K562 (cell line): ENCODE data around the gene C16orf92. TPM values are rescaled to one million over a fixed set of nuclear protein-coding genes. Genes with fewer than 3 reads are reported as not detected.

Source experiments
- CBX8 ChIP-seq: fragments of 200-600 bp; sonication (generic); IDR thresholded peaks from 2 replicates; pipeline ENCODE4 v1.6.1; 2012; ENCODE audit warnings: borderline replicate concordance, mixed run types, low read depth, mild to moderate bottlenecking, moderate library complexity, mixed read lengths, low read length, control low read depth, inconsistent platforms; ENCODE audit not compliant: poor library complexity, severe bottlenecking; ENCODE audit errors: extremely low read depth
- CCNT2 ChIP-seq: IDR thresholded peaks from 2 replicates; pipeline ENCODE4 v1.6.1; 2011; ENCODE audit warnings: borderline replicate concordance, low read depth, mild to moderate bottlenecking, moderate library complexity, mixed read lengths, low read length; ENCODE audit not compliant: insufficient read length; ENCODE audit errors: extremely low read depth
- ELF2 ChIP-seq: fragments of 250-450 bp; sonication (Bioruptor Pico); IDR thresholded peaks from 2 replicates; pipeline ENCODE4 v1.5.0; 2021; ENCODE audit warnings: mild to moderate bottlenecking
- EP400 ChIP-seq: fragments of 450-650 bp; IDR thresholded peaks from 2 replicates; pipeline ENCODE4 v1.6.1; 2017; ENCODE audit warnings: antibody characterized with exemption, mild to moderate bottlenecking, moderate library complexity
- EZH2 ChIP-seq: IDR thresholded peaks from 2 replicates; pipeline ENCODE4 v1.6.1; 2012; ENCODE audit warnings: low read depth, mild to moderate bottlenecking, inconsistent platforms, low read length, borderline replicate concordance
- HDAC2 ChIP-seq: fragments of 450-650 bp; IDR thresholded peaks from 2 replicates; pipeline ENCODE4 v1.6.1; 2016; ENCODE audit warnings: mild to moderate bottlenecking
- IFI16 ChIP-seq: fragments of 250-450 bp; sonication (Bioruptor Pico); IDR thresholded peaks from 2 replicates; pipeline ENCODE4 v2.1.2; 2022; ENCODE audit warnings: mild to moderate bottlenecking, inconsistent platforms
- KLF13 ChIP-seq: fragments of 450-650 bp; IDR thresholded peaks from 2 replicates; pipeline ENCODE4 v1.6.1; 2016; ENCODE audit warnings: missing genetic modification characterization, low read depth, mild to moderate bottlenecking, missing compliant biosample characterization, moderate library complexity, borderline replicate concordance
- LARP7 ChIP-seq: fragments of 450-650 bp; IDR thresholded peaks from 2 replicates; pipeline ENCODE4 v1.6.1; 2016
- MCM2 ChIP-seq: fragments of 450-650 bp; IDR thresholded peaks from 2 replicates; pipeline ENCODE4 v1.6.1; 2017; ENCODE audit warnings: low read depth, mild to moderate bottlenecking
- MIER1 ChIP-seq: fragments of 450-650 bp; IDR thresholded peaks from 2 replicates; pipeline ENCODE4 v1.6.1; 2016; ENCODE audit warnings: antibody characterized with exemption, mild to moderate bottlenecking, low read depth
- PCBP2 ChIP-seq: fragments of 200-400 bp; formaldehyde crosslinking; IDR thresholded peaks from 2 replicates; pipeline ENCODE4 v1.6.1; 2018; ENCODE audit warnings: low read length, low read depth, mild to moderate bottlenecking, moderate library complexity; ENCODE audit not compliant: poor library complexity, severe bottlenecking
- PRPF4 ChIP-seq: fragments of 200-400 bp; formaldehyde crosslinking; IDR thresholded peaks from one replicate; pipeline ENCODE4 v1.6.1; 2017; ENCODE audit warnings: low read length, low read depth, mild to moderate bottlenecking; ENCODE audit not compliant: insufficient read depth, poor library complexity, severe bottlenecking
- RAD21 ChIP-seq, 2 experiments: fragments of 250-450 bp in 1 of 2; fragments of 450-650 bp in 1 of 2; sonication (Bioruptor Pico) in 1 of 2; formaldehyde crosslinking in 1 of 2; IDR thresholded peaks in 1 of 2; conservative IDR thresholded peaks in 1 of 2; 2 replicates each; pipeline versions ENCODE4 v1.4.0 to v1.8.0; 2020 to 2022; ENCODE audit warnings: mild to moderate bottlenecking in 2 of 2, moderate library complexity in 1 of 2
- RBFOX2 ChIP-seq: fragments of 200-400 bp; formaldehyde crosslinking; IDR thresholded peaks from 2 replicates; pipeline ENCODE4 v1.6.1; 2017; ENCODE audit warnings: low read depth, mild to moderate bottlenecking, low read length, moderate library complexity
- SIN3A ChIP-seq, 2 experiments: fragments of 150-350 bp in 1 of 2; IDR thresholded peaks; 2 replicates each; pipeline ENCODE4 v1.6.1; 2011 to 2016; ENCODE audit warnings: borderline replicate concordance in 2 of 2, low read depth in 2 of 2, low read length in 2 of 2, mild to moderate bottlenecking in 2 of 2, moderate library complexity in 2 of 2; ENCODE audit not compliant: control insufficient read depth in 1 of 2
- SNIP1 ChIP-seq: fragments of 450-650 bp; IDR thresholded peaks from 2 replicates; pipeline ENCODE4 v1.7.1; 2017; ENCODE audit warnings: low read depth, mild to moderate bottlenecking
- STAT5A ChIP-seq: IDR thresholded peaks from 2 replicates; pipeline ENCODE4 v1.6.1; 2012; ENCODE audit warnings: low read length, inconsistent platforms, borderline replicate concordance
- YY1 ChIP-seq, 3 experiments: IDR thresholded peaks; 2 replicates each; pipeline ENCODE4 v1.6.1; 2011; ENCODE audit warnings: low read length in 2 of 3, mild to moderate bottlenecking in 2 of 3, moderate library complexity in 2 of 3, borderline replicate concordance in 1 of 3, control low read depth in 1 of 3, low read depth in 1 of 3; ENCODE audit not compliant: insufficient read depth in 3 of 3, insufficient replicate concordance in 2 of 3, control insufficient read depth in 1 of 3, insufficient read length in 1 of 3; ENCODE audit errors: extremely low read depth in 1 of 3
- ZNF239 ChIP-seq: fragments of 250-450 bp; sonication (Bioruptor Pico); IDR thresholded peaks from 2 replicates; pipeline ENCODE4 v1.4.0; 2020; ENCODE audit warnings: mild to moderate bottlenecking
- ZNF3 ChIP-seq: fragments of 250-450 bp; sonication (Bioruptor Pico); IDR thresholded peaks from 2 replicates; pipeline ENCODE4 v1.5.0; 2021; ENCODE audit warnings: mild to moderate bottlenecking, moderate library complexity
- ZNF445 ChIP-seq: fragments of 250-450 bp; sonication (Bioruptor Pico); IDR thresholded peaks from 2 replicates; pipeline ENCODE4 v1.4.0; 2020; ENCODE audit warnings: low read depth, mild to moderate bottlenecking, moderate library complexity
- ZNF764 ChIP-seq: fragments of 250-450 bp; sonication (Bioruptor Pico); IDR thresholded peaks from 2 replicates; pipeline ENCODE4 v1.4.0; 2020; ENCODE audit warnings: low read depth, mild to moderate bottlenecking, moderate library complexity
- polyA plus RNA-seq, 8 experiments: library from polyadenylated mRNA; depleted of rRNA in 4 of 8; stranded (reverse) in 5 of 8; unstranded in 3 of 8; fragments of >200 nt; fragmentation: Nextera tagmentation in 2 of 8; fragmentation: Illumina TruSeq in 1 of 8; extraction: Ambion mirVana in 2 of 8; extraction: Trizol in 1 of 8; gene quantifications; 2 replicates each; pipeline versions ENCODE4 v1.2.1 to v1.2.3, GENCODE V29; 2011 to 2014; ENCODE audit warnings: inconsistent platforms in 1 of 8, missing spikeins in 1 of 8
- total RNA-seq, 7 experiments: library from RNA; depleted of rRNA in 6 of 7; stranded (reverse); fragments of >200 nt in 6 of 7; fragmentation: Illumina TruSeq in 2 of 7; extraction: Trizol in 2 of 7; gene quantifications; 2 replicates each; pipeline versions ENCODE4 v1.2.1 to v1.2.3, GENCODE V29; 2011 to 2021; ENCODE audit warnings: low replicate concordance in 1 of 7
- TF ChIP-seq, protein P1 (sequence below), 3 experiments: fragments of 200-800 bp in 1 of 3; sonication (Bioruptor generic) in 1 of 3; sonication (generic) in 1 of 3; formaldehyde crosslinking in 1 of 3; IDR thresholded peaks; 2 replicates each; pipeline versions ENCODE4 v1.6.1 to v1.8.0; 2016 to 2022; ENCODE audit warnings: mild to moderate bottlenecking in 2 of 3, missing compliant biosample characterization in 2 of 3, missing genetic modification characterization in 2 of 3, missing genetic modification reagents in 1 of 3
- TF ChIP-seq, protein P2 (sequence below): sonication (generic); formaldehyde crosslinking; IDR thresholded peaks from 2 replicates; pipeline ENCODE4 v1.5.0; 2020; ENCODE audit warnings: missing genetic modification reagents

C16orf92 gene
- total and polyA plus RNA-seq, 9 of the 15 experiments (the other 6 are each of a cell fraction or from before 2014, with no cell fraction given): not detected

DNA sequence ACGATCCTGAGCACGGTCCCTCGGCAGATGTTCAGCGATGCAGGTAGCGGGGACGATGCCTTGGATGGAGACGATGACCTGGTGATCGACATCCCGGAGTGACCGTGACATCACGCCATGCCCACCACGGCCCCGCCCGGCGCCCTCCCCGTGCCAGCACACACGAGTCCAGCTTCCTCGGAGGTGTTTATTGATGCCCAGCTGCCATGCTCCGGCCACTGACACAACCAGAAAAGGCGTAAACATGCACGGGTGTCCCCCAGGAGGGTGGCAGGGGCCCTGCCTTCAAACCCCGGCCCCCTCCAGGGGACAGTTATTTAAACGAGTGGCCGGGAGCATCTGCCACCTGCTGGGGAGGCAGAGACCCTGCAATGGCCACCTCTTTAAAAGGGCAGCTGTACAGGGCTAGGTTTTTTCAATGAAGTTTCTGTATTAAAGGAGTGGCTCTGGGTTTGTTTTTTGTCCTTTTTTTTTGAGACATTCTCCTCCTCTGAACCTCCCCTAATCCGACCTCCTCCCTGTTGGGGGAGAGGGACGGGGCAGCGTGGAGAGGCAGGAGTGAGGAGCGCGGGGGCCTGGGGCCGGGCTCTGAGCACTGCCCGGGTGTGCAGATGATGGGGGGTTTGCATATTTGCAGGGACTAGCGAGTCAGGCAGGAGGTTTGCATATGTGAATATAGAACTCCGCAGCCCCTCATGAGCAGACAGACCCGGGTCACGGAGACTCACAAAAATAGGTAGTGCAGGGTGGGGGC, 17.5 kb upstream of the C16orf92 start (continued):
- TF ChIP-seq RAD21 (CRISPR knock-in tag; conservative IDR thresholded peaks at IDR 0.05 in 1 of 2, IDR thresholded peaks at IDR 0.05 in 1 of 2) (peak; percentile 73 to 80), IFI16 (CRISPR knock-in tag) (no peak), SIN3A (IDR thresholded peaks at IDR 0.05; ENCODE audit: borderline replicate concordance in 2 of 2, control insufficient read depth in 1 of 2, low read depth in 2 of 2, low read length in 2 of 2) (no peak), ZNF764 (CRISPR knock-in tag) (no peak), YY1 (IDR thresholded peaks at IDR 0.05; ENCODE audit: borderline replicate concordance in 1 of 3, control insufficient read depth in 1 of 3, extremely low read depth in 1 of 3, insufficient read depth in 3 of 3, insufficient read length in 1 of 3, insufficient replicate concordance in 2 of 3, low read depth in 1 of 3, low read length in 2 of 3) (peak; percentile 15 to 85 (median 77)), HDAC2 (no peak), MIER1 (no peak), RBFOX2 (peak; percentile 46; the same call in 1 of the 2 replicates), EP400 (no peak), CCNT2 (no peak), LARP7 (no peak), ELF2 (CRISPR knock-in tag) (no peak), PCBP2 (no peak), ZNF239 (CRISPR knock-in tag) (no peak), CBX8 (no peak), KLF13 (tag) (no peak), ZNF3 (CRISPR knock-in tag) (no peak), SNIP1 (no peak), PRPF4 (no peak), EZH2 (no peak), ZNF445 (no peak), MCM2 (no peak), STAT5A (no peak)
- TF ChIP-seq, protein P1, sequence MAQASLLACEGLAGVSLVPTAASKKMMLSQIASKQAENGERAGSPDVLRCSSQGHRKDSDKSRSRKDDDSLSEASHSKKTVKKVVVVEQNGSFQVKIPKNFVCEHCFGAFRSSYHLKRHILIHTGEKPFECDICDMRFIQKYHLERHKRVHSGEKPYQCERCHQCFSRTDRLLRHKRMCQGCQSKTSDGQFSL (CRISPR knock-in tag; IDR thresholded peaks at IDR 0.05): peak; percentile 79; the same call in 1 of the 2 replicates
- TF ChIP-seq, protein P1 (tag; IDR thresholded peaks at IDR 0.05): no peak
- TF ChIP-seq, protein P2, sequence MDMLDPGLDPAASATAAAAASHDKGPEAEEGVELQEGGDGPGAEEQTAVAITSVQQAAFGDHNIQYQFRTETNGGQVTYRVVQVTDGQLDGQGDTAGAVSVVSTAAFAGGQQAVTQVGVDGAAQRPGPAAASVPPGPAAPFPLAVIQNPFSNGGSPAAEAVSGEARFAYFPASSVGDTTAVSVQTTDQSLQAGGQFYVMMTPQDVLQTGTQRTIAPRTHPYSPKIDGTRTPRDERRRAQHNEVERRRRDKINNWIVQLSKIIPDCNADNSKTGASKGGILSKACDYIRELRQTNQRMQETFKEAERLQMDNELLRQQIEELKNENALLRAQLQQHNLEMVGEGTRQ (CRISPR knock-in tag): no peak
